Left colon (tissue), 2 donors: Measurements from ENCODE around the gene TAPT1. TPM values are rescaled to one million over a fixed set of nuclear protein-coding genes. Genes with fewer than 3 reads are reported as not detected.

Source experiments
- ATAC-seq: fragments of 200-7000 bp; cut with Tn5 transposase; one replicate; pipeline ENCODE4 v1.9.1; 2020; ENCODE audit warnings: mild to moderate bottlenecking, moderate library complexity
- DNase-seq, 2 donors: peaks; one replicate each; pipeline ENCODE4 v3.0.0-alpha.2; 2020
- intact Hi-C, 2 donors: fragments of 100-400 bp; cut with DNase I in 1 of 2; cut with micrococcal nuclease in 1 of 2; formaldehyde crosslinking; loops; one replicate each; pipeline versions ENCODE4 v1.11.2 to v1.14.0; 2022; cut with DNase I, micrococcal nuclease
- total RNA-seq, 2 donors: library from RNA; stranded (reverse); fragmentation: NEBNext Ultra II Directional; extraction: Animal tissue kit (Norgen Biotek cat#: 25700); gene quantifications; one replicate each; pipeline ENCODE4 v1.2.1, GENCODE V29; 2021
- donor health status: DM: no; HTN: no; CAD: no.
- donor health status: DM: yes; HTN: yes; CAD: no.

TAPT1 gene
- total RNA-seq, 2 donors from 2014 or later = 37.5 to 41.2 TPM

DNA sequence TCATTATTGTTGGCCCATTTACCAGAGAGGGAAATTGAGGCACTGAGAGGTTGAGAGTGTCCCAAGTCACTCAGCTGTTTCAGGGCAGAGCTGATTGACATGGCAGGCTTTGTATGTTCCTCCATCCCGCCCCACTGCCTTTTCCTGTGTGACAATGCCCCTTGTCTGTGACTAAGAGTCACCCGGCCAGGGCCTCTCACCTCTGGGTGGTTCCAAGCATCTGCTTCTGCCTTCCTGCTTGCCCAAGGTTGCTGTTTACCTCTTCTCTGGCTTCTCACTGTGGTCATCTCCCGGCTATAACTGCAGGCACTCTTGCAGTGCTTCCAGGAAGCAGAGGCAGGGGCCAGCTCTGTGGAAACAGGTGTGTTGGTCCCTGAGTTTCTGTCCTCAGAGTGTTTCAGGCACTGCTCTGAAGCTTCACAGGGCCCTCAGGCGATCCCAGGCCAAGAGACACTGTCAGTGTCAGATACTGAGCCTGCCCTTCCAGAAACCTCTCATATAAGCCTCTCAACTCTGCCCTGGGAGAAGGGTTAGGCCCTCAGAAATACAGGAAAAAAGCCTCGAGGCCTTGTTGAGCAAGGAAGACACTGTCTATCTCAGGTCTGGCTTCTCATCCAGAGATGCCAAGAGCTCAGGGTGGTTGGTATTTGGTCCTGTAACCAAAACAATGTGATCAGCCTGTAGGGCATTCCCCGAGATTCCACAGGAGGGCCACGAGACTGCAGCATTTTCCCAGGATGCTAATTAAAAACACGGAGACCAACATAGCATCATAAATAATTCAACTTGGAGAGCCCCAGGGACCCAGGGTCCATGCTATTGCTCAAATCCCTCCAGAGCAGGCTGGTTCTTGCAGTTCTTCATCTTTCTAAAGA, 100.5 kb downstream of the TAPT1 start:
- intact Hi-C loops = no loop called here
- DNase-seq = no peak

GRCh38 chr4:16124232-16124631, 102.0 kb downstream of the TAPT1 start:
- DNase-seq (no peak), ATAC-seq (no peak)
- intact Hi-C loops = no loop called here

More for the DNA sequence above, 100.5 kb downstream of the TAPT1 start:
- ATAC-seq = no peak

GRCh38 chr4:16123356-16124084, 102.8 kb downstream of the TAPT1 start:
- peak; percentile 77 for ATAC-seq
- no peak for DNase-seq
- intact Hi-C loops = no loop called here

DNA sequence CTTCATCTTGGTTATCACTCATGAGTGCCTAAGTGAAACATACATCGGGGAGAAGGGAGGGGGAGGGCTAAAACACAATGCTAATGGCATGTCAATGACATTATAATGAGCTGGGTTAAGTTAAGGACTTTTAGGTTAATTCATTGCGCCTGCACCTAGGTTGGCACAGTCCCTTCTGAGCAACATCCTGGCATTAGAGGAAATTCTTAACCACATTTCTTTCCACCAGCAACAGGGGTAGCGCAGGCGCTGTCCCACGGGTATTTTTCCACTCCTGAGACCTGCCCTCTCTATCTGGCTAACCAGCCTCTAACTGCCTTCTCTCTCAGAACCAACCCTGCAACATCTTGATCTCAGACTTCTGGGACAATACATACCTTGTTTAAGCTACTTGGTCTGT, 103.5 kb downstream of the TAPT1 start:
- DNase-seq (no peak), ATAC-seq (no peak)
- intact Hi-C loops = no loop called here

GRCh38 chr4:16122308-16122711, 104.0 kb downstream of the TAPT1 start:
- intact Hi-C loops = no loop called here
- DNase-seq (no peak), ATAC-seq (no peak)

GRCh38 chr4:16120720-16121119, 105.6 kb downstream of the TAPT1 start:
- intact Hi-C loops = no loop called here
- DNase-seq (no peak), ATAC-seq (no peak)

DNA sequence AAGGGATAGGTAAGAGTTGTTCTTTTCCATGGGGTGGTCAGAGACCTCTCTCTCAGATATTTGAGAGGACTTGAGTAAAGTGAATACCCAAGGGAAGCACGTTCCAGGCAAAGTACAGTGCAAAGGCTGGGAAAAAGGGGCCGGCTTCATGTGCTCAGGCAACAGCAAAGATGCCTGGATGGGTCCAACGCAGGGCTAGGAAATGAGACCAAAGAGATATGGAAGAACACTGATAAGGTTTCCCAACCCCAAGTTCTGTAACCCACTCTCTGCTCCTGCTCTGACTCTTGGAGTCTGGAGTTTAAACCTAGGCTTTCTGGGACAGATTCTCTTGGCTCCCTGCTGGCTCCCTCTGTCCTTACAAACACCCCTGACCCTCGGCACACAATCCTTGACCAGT, 106.3 kb downstream of the TAPT1 start:
- no peak for DNase-seq
- intact Hi-C loops = no loop called here
- ATAC-seq = no peak

DNA sequence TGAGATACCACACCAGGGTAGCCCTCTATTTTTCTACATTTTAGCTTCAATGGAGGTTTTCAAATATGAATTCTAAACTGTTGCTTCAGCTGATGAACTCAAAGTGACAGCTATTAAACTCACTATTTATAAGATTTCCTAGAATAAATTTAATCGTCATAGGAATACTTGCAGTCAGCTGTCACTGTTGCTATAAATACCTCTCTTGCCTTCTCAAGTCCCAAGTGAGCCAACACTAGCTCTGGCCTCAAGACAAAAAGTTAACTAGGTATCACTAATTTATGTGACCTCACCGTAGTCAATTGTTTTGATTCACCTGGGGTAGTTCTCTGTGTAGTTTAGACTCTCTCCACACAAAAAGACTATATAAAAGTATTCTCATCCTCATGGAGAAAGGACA, 108.2 kb downstream of the TAPT1 start:
- DNase-seq (no peak), ATAC-seq (no peak)
- intact Hi-C loops = no loop called here

DNA sequence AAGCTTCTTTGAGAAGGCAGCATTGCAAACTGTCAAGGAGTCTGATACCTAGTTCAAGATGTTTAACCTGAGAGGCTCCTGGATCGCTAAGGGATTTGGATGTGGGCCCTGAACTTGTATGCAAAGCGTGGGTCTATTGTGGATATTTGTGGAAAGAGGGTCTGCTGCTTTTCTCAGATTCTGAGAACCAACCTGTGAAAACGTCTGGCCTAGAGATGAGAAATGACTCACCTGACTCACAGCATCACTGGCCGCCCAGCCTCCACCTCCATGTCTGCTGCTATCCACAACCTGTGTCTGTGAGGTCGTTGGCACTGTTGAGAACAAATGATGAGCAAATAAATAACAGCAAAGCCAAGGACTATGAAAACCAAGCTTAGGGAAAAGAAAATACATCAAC, 109.1 kb downstream of the TAPT1 start:
- ATAC-seq = no peak
- intact Hi-C loops = no loop called here
- no peak for DNase-seq

- DNase-seq = no peak
- no peak for ATAC-seq
- intact Hi-C loops = no loop called here
These were observed 109.7 kb downstream of the TAPT1 start for GRCh38 chr4:16116493-16116990.

DNA sequence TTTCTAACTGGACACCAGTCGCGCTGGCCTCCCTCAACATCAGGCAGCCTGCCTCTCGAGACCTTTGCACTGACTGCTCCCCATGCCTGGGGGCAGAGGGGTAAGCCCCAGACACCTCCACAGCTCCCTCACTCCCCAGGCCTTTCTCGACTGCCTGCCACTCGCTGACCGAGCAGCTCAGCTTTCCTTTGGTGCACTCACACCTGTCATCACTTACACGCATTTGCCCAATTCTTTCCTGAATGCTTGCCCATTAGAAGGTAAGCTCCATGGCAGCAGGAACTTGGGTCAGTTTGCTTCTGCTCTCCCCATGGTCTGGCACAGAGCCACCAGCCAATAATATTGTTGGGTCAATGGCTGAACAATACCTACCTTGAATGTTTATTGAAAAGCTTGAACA, 110.3 kb downstream of the TAPT1 start:
- intact Hi-C loops = no loop called here
- no peak for DNase-seq
- no peak for ATAC-seq

GRCh38 chr4:16114546-16114945, 111.7 kb downstream of the TAPT1 start:
- no peak for DNase-seq
- no peak for ATAC-seq
- intact Hi-C loops = no loop called here

DNA sequence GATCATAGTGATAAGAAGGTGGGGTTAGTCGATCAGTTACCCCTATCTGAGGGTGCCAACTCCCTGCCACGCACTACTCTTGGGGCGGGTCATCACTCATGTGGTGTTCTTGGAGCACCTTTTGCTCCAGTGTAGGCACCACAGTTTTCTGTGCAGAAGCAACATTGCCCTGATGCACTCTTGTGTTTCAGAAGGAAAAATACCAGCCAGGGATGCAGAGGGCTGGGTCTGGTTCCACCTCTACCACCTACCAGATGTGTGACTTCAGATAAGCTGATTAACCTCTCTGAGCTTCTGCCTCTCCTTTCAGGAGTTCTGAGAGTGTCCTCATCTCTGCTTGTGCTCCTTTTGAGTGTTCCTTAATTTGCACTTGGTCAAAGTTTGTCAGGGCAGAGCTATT, 112.5 kb downstream of the TAPT1 start:
- intact Hi-C loops = no loop called here
- ATAC-seq (no peak), DNase-seq (no peak)

DNA sequence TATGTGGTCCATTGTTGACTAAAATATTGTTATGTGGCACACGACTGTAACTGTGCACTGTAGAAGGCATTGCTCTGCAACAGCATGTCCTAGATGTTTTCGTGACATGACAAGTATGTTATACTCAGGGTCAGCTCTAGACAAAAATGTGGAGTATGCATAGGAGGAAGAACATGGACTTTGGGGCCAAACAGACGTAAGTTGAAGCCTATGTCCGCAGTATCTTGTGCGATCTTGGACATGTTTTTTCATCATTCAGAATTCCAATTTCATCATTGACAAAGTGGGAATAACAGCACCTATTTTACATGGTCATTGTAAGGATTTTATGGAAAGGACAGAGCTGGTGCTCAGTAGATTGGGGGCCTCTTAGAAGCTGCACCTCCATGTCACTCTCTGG, 114.7 kb downstream of the TAPT1 start:
- intact Hi-C loops = no loop called here

GRCh38 chr4:16110661-16111290, 115.5 kb downstream of the TAPT1 start:
- ATAC-seq (no peak), DNase-seq (no peak)
- intact Hi-C loops = no loop called here

More for the DNA sequence above, 114.7 kb downstream of the TAPT1 start:
- DNase-seq = no peak
- ATAC-seq = no peak

Other genes starting within 250 kb of the TAPT1 start
- gene PROM1, start 142.4 kb downstream of the TAPT1 start, total RNA-seq = 100 to 1,000 TPM in 1 of 2 donors, 10 to 100 TPM in 1; 84.1 to 121 TPM